ENCODE measurements around the gene PTPRD. TPM values are rescaled to one million over a fixed set of nuclear protein-coding genes. Genes with fewer than 3 reads are reported as not detected.

The PTPRD gene
- total RNA-seq, result under 1 TPM; 0.02 to 0.04 TPM
- not detected for polyA plus RNA-seq

DNA sequence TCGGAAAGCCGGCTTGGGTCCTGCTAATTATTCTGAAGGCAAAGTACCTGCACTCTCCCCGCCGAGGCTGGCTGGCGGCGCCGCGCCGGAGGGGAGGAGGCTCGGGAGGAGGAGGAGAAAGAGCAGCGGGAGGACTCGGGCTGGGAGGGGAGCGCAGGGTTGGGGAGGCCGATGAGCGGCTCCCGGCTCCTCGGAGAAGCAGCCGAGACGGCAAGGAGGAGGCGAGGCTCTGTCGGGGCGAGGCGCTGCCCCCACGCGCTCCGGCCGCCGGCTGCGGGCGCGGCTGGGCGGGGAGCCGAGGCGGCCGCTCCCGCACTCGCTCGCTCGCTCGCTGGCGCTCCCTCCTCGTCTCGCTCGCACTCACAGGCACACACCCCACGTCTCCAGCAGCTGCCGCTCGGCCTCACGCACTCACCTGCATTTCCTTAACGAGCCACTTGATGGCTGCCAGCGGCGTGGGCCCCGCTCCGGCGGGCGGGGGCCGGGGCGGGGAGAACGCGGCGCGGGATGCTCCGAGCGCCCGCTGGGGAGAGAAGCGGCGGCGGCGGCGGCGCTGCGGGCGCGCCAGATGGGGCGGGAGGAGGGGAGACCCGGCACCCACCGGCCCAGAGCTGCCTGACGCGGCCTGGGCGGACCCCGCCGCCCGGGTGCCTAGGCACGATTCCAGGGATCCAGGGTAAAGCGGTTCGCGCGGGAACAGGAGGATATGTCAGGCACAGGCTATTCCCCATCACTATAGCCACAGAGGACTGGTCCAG lies at the start of gene PTPRD:
PTPRD (minus strand) TSS at position 362 of the 758 bp plus-strand sequence.
- ChIA-PET POLR2A (no interaction called here), CTCF (no interaction called here)
- Histone ChIP-seq H3K4me1 (ENCODE audit: insufficient read depth, low read length) (no peaks in the 10 kb centered on the region), H3K27ac (ENCODE audit: low read depth, low read length) (no peak within 1 kb of the TSS), H3K36me3 (ENCODE audit: insufficient read depth, low read length) (no peaks in the 10 kb centered on the region), H3K27me3 (ENCODE audit: insufficient read depth, low read length, poor library complexity, severe bottlenecking) (no peaks in the 10 kb centered on the region), H3K4me3 (ENCODE audit: low read length) (no peak within 1 kb of the TSS), H3K9me3 (ENCODE audit: low read length) (no peaks in the 10 kb centered on the region)
- H3K4me3 Mint-ChIP-seq, result peak within 1 kb of the TSS in 1 of 7 donors; percentile 20
- H3K27me3 Mint-ChIP-seq, result peaks cover 10 to 20% of the 10 kb centered on the region in 2 donors
- peak in 1 of 5 donors; percentile 35 for DNase-seq
- H3K9me3 Mint-ChIP-seq, result peaks cover 10 to 31% (median 27%) of the 10 kb centered on the region in 5 donors
- H3K27ac Mint-ChIP-seq, result no peak within 1 kb of the TSS
- H3K36me3 Mint-ChIP-seq, result no peaks in the 10 kb centered on the region
- peaks cover 0 to 3% (median 2%) of the 10 kb centered on the region in 3 donors for H3K4me1 Mint-ChIP-seq

DNA sequence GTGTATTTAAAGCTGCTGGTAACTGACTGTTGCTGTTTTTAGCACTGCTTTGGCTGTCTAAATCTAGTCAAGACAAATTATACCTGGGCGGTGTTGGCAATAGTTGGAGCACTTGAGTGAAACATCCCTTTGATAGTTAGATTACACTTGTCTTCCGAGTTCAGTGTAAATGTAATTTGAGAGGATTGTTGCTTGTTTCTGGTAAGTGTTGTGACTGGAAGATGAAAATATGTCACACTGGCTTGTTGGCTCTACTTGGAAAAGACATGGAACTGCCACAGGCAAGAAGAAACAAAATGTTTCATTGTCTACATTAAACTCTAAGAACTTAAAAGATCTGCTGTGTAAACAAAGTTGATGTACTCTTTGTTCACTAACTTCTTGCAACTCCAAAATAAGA lies 49.2 kb upstream of the PTPRD start:
- Histone ChIP-seq H3K27ac (ENCODE audit: low read depth, low read length) (no peak overlapping the region), H3K36me3 (ENCODE audit: insufficient read depth, low read length) (no peaks in the 10 kb centered on the region), H3K4me3 (ENCODE audit: low read length) (no peak overlapping the region), H3K9me3 (ENCODE audit: low read length) (no peaks in the 10 kb centered on the region), H3K27me3 (ENCODE audit: insufficient read depth, low read length, poor library complexity, severe bottlenecking) (no peaks in the 10 kb centered on the region), H3K4me1 (ENCODE audit: insufficient read depth, low read length) (no peaks in the 10 kb centered on the region)
- no peaks in the 10 kb centered on the region for H3K27me3 Mint-ChIP-seq
- no peak for DNase-seq
- no peaks in the 10 kb centered on the region for H3K36me3 Mint-ChIP-seq
- ChIA-PET POLR2A (no interaction called here), CTCF (no interaction called here)
- peaks cover 6 to 26% (median 13%) of the 10 kb centered on the region in 5 donors for H3K9me3 Mint-ChIP-seq
- no peak overlapping the region for H3K4me3 Mint-ChIP-seq
- H3K4me1 Mint-ChIP-seq, result no peaks in the 10 kb centered on the region
- no peak overlapping the region for H3K27ac Mint-ChIP-seq

DNA sequence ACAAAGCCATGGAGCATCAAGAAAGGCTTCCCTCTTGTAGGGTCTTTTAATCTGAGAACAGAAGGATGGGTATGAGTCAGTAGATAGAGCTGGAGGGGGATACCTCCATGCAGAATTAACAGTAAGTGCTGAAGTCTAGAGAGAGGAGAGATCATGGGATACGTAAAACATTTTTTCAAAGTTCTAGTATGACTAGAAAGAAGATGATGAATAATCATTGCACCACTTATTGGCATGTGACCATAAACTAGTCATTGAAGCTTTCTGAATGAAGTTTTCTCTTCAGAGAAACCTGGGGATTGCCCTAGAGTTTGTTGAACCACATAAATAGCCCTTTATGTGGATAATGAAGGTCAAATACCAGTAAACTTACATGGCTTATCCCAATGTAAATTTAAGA lies 48.6 kb upstream of the PTPRD start:
- no peaks in the 10 kb centered on the region for H3K4me1 ChIP-seq (ENCODE audit: insufficient read depth, low read length)
- Mint-ChIP-seq H3K9me3 (peaks cover 3 to 32% (median 11%) of the 10 kb centered on the region in 5 donors), H3K27ac (no peak overlapping the region), H3K27me3 (no peaks in the 10 kb centered on the region), H3K36me3 (no peaks in the 10 kb centered on the region), H3K4me3 (no peak overlapping the region), H3K4me1 (no peaks in the 10 kb centered on the region)
- H3K4me3 ChIP-seq (ENCODE audit: low read length), result no peak overlapping the region
- no peak for DNase-seq
- H3K9me3 ChIP-seq (ENCODE audit: low read length), result no peaks in the 10 kb centered on the region
- no peaks in the 10 kb centered on the region for H3K27me3 ChIP-seq (ENCODE audit: insufficient read depth, low read length, poor library complexity, severe bottlenecking)
- ChIA-PET POLR2A (no interaction called here), CTCF (no interaction called here)
- H3K36me3 ChIP-seq (ENCODE audit: insufficient read depth, low read length), result no peaks in the 10 kb centered on the region
- no peak overlapping the region for H3K27ac ChIP-seq (ENCODE audit: low read depth, low read length)

DNA sequence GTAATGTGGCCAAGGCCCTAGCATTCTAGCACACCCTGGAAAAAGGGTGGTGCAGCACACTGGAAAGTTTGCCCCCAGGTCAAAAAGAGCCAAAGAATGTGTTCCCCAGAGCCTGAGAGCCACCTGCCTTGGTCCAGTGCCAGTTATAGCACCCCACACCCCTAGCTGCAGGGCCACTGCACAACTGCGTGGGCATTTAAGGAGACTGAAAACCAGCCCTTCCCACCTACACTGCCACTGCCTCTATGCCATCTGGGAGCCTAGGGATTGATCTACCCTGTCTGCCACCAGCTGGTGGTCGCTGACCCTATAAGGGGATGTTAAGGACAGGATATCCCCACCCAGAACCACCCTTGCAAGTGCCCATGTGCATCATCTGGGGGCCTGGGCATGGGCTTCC lies 38.2 kb upstream of the PTPRD start:
- H3K27ac ChIP-seq (ENCODE audit: low read depth, low read length), result no peak overlapping the region
- no peaks in the 10 kb centered on the region for H3K36me3 ChIP-seq (ENCODE audit: insufficient read depth, low read length)
- Mint-ChIP-seq H3K4me3 (no peak overlapping the region), H3K9me3 (peaks cover 18 to 35% (median 20%) of the 10 kb centered on the region in 5 donors), H3K4me1 (no peaks in the 10 kb centered on the region), H3K36me3 (peaks cover 0 to 1% (median 0%) of the 10 kb centered on the region in 3 donors), H3K27ac (no peak overlapping the region), H3K27me3 (no peaks in the 10 kb centered on the region)
- H3K9me3 ChIP-seq (ENCODE audit: low read length), result no peaks in the 10 kb centered on the region
- no peak overlapping the region for H3K4me3 ChIP-seq (ENCODE audit: low read length)
- ChIA-PET POLR2A (no interaction called here), CTCF (no interaction called here)
- DNase-seq, result no peak
- no peaks in the 10 kb centered on the region for H3K4me1 ChIP-seq (ENCODE audit: insufficient read depth, low read length)
- H3K27me3 ChIP-seq (ENCODE audit: insufficient read depth, low read length, poor library complexity, severe bottlenecking), result no peaks in the 10 kb centered on the region

DNA sequence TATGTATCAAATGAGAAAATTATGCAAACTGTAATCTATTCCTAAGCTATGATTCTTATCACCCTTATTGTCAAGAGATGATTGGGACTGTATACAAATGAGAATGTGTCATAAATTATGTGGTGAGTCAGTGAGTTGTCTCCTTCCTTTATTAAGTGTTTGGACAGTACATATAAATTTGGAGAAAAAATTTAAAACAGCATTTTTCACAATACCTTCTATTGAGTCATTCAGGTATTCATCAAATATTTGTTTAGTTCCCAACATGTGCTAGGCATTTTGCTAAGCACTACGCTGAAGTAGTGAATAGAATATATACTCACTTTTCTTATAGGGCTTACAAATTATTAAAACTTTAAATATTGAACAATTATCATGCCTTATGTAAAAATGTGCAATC lies 36.3 kb upstream of the PTPRD start:
- no peak for DNase-seq
- H3K36me3 ChIP-seq (ENCODE audit: insufficient read depth, low read length), result no peaks in the 10 kb centered on the region
- POLR2A ChIA-PET, result no interaction called here
- no peak overlapping the region for H3K27ac ChIP-seq (ENCODE audit: low read depth, low read length)
- peaks cover 0 to 1% (median 0%) of the 10 kb centered on the region in 3 donors for H3K36me3 Mint-ChIP-seq
- no peaks in the 10 kb centered on the region for H3K27me3 ChIP-seq (ENCODE audit: insufficient read depth, low read length, poor library complexity, severe bottlenecking)
- H3K4me3 ChIP-seq (ENCODE audit: low read length), result no peak overlapping the region
- no peak overlapping the region for H3K4me3 Mint-ChIP-seq
- no peaks in the 10 kb centered on the region for H3K9me3 ChIP-seq (ENCODE audit: low read length)
- no peak overlapping the region for H3K27ac Mint-ChIP-seq
- H3K4me1 Mint-ChIP-seq, result no peaks in the 10 kb centered on the region
- CTCF ChIA-PET, result no interaction called here
- H3K27me3 Mint-ChIP-seq, result no peaks in the 10 kb centered on the region
- peaks cover 14 to 31% (median 20%) of the 10 kb centered on the region in 5 donors for H3K9me3 Mint-ChIP-seq
- no peaks in the 10 kb centered on the region for H3K4me1 ChIP-seq (ENCODE audit: insufficient read depth, low read length)

DNA sequence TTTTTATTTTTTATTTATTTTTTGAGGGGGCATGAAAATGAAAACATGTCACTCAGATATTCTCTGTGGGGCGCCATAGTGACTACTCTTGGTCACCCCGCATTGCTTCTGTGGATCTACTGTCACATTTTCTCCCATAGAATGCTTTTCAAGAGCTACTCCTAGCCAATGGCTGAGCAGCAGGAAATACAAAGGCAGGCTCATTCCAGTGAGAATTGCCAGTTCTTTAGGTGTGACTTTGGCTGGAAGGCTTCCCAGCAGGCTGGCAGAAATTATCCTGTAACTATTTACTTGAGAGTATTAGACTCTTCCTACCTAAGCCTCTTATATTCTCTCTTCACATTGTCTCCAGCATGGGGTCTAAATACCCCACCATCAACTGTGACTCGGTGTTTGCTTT lies 21.0 kb upstream of the PTPRD start:
- no peak for DNase-seq
- Histone ChIP-seq H3K36me3 (ENCODE audit: insufficient read depth, low read length) (no peaks in the 10 kb centered on the region), H3K4me3 (ENCODE audit: low read length) (no peak overlapping the region), H3K9me3 (ENCODE audit: low read length) (no peaks in the 10 kb centered on the region), H3K27ac (ENCODE audit: low read depth, low read length) (no peak overlapping the region), H3K4me1 (ENCODE audit: insufficient read depth, low read length) (no peaks in the 10 kb centered on the region), H3K27me3 (ENCODE audit: insufficient read depth, low read length, poor library complexity, severe bottlenecking) (no peaks in the 10 kb centered on the region)
- CTCF ChIA-PET, result no interaction called here
- Mint-ChIP-seq H3K4me1 (no peaks in the 10 kb centered on the region), H3K36me3 (no peaks in the 10 kb centered on the region), H3K9me3 (peaks cover 4 to 37% (median 10%) of the 10 kb centered on the region in 5 donors), H3K27me3 (no peaks in the 10 kb centered on the region), H3K4me3 (no peak overlapping the region), H3K27ac (no peak overlapping the region)
- POLR2A ChIA-PET, result no interaction called here

DNA sequence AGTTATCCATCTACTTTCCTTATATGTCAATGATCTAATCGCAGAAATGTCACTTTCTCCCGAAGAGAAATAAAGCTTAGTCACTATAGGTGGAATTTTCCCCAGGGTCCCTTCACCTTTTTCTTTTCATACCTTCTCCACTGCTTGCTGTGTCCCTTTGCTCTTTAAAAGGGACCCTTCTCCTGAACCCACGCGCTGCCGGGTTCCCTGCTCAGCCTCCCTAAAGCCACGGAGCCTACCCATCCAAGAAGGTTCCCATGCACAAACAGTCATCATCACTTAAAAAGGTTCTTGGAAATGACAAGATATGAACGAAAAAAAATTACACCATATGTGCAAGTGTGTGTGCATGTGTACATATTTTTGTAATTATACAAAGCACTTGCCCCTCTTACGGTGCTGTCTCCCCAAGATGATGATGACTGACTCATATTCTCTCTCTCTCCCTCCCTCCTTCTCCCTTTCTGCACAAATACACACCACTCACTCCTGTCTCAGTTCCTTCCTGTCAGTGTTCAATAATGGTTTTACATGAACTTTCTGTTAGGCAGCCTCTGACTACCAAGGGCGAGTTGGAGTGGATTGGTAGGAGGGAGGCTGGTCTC lies 1.5 kb upstream of the PTPRD start:
- Mint-ChIP-seq H3K9me3 (peaks cover 11 to 30% (median 26%) of the 10 kb centered on the region in 5 donors), H3K36me3 (no peaks in the 10 kb centered on the region), H3K27ac (no peak overlapping the region), H3K4me3 (peak overlapping the region in 1 of 7 donors; percentile 24), H3K27me3 (peaks cover 10 to 20% of the 10 kb centered on the region in 2 donors), H3K4me1 (peaks cover 0 to 3% (median 2%) of the 10 kb centered on the region in 3 donors)
- DNase-seq, result no peak
- POLR2A ChIA-PET, result no interaction called here
- no peaks in the 10 kb centered on the region for H3K27me3 ChIP-seq (ENCODE audit: insufficient read depth, low read length, poor library complexity, severe bottlenecking)
- H3K4me3 ChIP-seq (ENCODE audit: low read length), result no peak overlapping the region
- no peaks in the 10 kb centered on the region for H3K4me1 ChIP-seq (ENCODE audit: insufficient read depth, low read length)
- CTCF ChIA-PET, result no interaction called here
- no peaks in the 10 kb centered on the region for H3K36me3 ChIP-seq (ENCODE audit: insufficient read depth, low read length)
- H3K9me3 ChIP-seq (ENCODE audit: low read length), result no peaks in the 10 kb centered on the region
- H3K27ac ChIP-seq (ENCODE audit: low read depth, low read length), result no peak overlapping the region

DNA sequence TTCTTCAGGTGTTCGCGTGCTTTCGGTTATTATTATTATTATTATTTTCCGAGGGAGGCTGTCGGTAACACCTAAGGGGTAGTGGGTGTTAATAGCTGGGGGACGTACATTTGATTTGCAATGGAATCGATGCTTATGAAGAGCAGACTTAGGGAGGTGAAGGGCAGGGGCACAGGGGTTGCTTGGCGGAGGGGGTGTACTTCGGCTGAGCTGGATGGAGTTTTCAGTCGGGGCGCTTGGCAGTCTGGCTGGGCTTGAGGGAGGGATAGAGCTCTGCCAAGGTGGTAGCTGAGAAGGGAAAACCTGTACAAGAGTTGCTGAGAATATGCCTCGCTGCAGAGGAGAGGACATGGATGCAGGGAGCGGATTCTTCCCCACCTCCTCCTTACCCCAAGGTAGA lies 617 bp upstream of the PTPRD start:
- Mint-ChIP-seq H3K4me3 (peak overlapping the region in 1 of 7 donors; percentile 20), H3K27ac (no peak overlapping the region)

More for the DNA sequence above, 617 bp upstream of the PTPRD start:
- H3K36me3 Mint-ChIP-seq, result no peaks in the 10 kb centered on the region
- Histone ChIP-seq H3K4me3 (ENCODE audit: low read length) (no peak overlapping the region), H3K36me3 (ENCODE audit: insufficient read depth, low read length) (no peaks in the 10 kb centered on the region), H3K4me1 (ENCODE audit: insufficient read depth, low read length) (no peaks in the 10 kb centered on the region), H3K27me3 (ENCODE audit: insufficient read depth, low read length, poor library complexity, severe bottlenecking) (no peaks in the 10 kb centered on the region), H3K27ac (ENCODE audit: low read depth, low read length) (no peak overlapping the region), H3K9me3 (ENCODE audit: low read length) (no peaks in the 10 kb centered on the region)
- CTCF ChIA-PET, result no interaction called here
- DNase-seq, result no peak
- peaks cover 10 to 20% of the 10 kb centered on the region in 2 donors for H3K27me3 Mint-ChIP-seq
- POLR2A ChIA-PET, result no interaction called here
- peaks cover 0 to 3% (median 2%) of the 10 kb centered on the region in 3 donors for H3K4me1 Mint-ChIP-seq
- H3K9me3 Mint-ChIP-seq, result peaks cover 11 to 29% (median 26%) of the 10 kb centered on the region in 5 donors
